ENCODE results near the gene CREM. TPM values are rescaled to one million over a fixed set of nuclear protein-coding genes. Genes with fewer than 3 reads are reported as not detected.

The CREM gene
- total and polyA plus RNA-seq, 2 of the 8 experiments (the other 6 are each of a cell fraction or from before 2014, with no cell fraction given), result 18.7 to 21.9 TPM

GRCh38 chr10:35246770-35247343, 120.2 kb downstream of the CREM start (continued):
- TF ChIP-seq HDAC2 (IDR thresholded peaks at IDR 0.05; ENCODE audit: borderline replicate concordance in 1 of 2, low read depth in 2 of 2, low read length in 2 of 2) (no peak), TEAD4 (IDR thresholded peaks at IDR 0.05; ENCODE audit: low read depth, low read length) (no peak), KDM1A (IDR thresholded peaks at IDR 0.05; ENCODE audit: borderline replicate concordance, low read length) (no peak), CREB1 (IDR thresholded peaks at IDR 0.05) (no peak)
